Activated CD8-positive, alpha-beta T cell treated with anti-CD3 and anti-CD28 coated beads for 36 hours (primary cell): ENCODE measurements around the gene CDK10. TPM values are rescaled to one million over a fixed set of nuclear protein-coding genes. Genes with fewer than 3 reads are reported as not detected.
A peak's percentile ranks its signal among the peaks of the same experiment; 100 is the strongest.

Experiments used
- ATAC-seq: fragments of 200-7000 bp; cut with Tn5 transposase; one replicate; pipeline ENCODE4 v1.10.0; 2021; ENCODE audit warnings: mild to moderate bottlenecking, moderate library complexity
- CTCF ChIA-PET: fragments of 350-600 bp; sonication (Branson Sonifier 250); formaldehyde crosslinking; loops from one replicate; lab custom pipeline; 2021; ENCODE audit warnings: antibody characterized with exemption; lab: Charles Lee
- POLR2A ChIA-PET: fragments of 350-600 bp; sonication (Branson Sonifier 250); formaldehyde crosslinking; loops from one replicate; lab custom pipeline; 2021; ENCODE audit warnings: antibody characterized with exemption; lab: Charles Lee
- DNase-seq: peaks from one replicate; pipeline ENCODE4 v3.0.0-alpha.2; 2020
- H3K27ac Mint-ChIP-seq: one replicate; pipeline ENCODE4 v1.8.0; 2021; ENCODE audit warnings: mild to moderate bottlenecking, mixed read lengths
- H3K27me3 Mint-ChIP-seq: one replicate; pipeline ENCODE4 v1.8.0; 2021; ENCODE audit warnings: mixed read lengths
- H3K36me3 Mint-ChIP-seq: one replicate; pipeline ENCODE4 v1.8.0; 2021; ENCODE audit warnings: low read depth, mixed read lengths
- H3K4me1 Mint-ChIP-seq: one replicate; pipeline ENCODE4 v1.8.0; 2021; ENCODE audit warnings: low read depth, mixed read lengths
- H3K4me3 Mint-ChIP-seq: one replicate; pipeline ENCODE4 v1.8.0; 2021; ENCODE audit warnings: mild to moderate bottlenecking, moderate library complexity, mixed read lengths
- H3K9me3 Mint-ChIP-seq: one replicate; pipeline ENCODE4 v1.8.0; 2021; ENCODE audit warnings: mixed read lengths
- CTCF ChIP-seq: fragments of 200-600 bp; IDR thresholded peaks from one replicate; pipeline ENCODE4 v1.8.0; 2022; ENCODE audit warnings: antibody characterized with exemption, mild to moderate bottlenecking
- intact Hi-C: fragments of 100-400 bp; cut with micrococcal nuclease; formaldehyde crosslinking; loops from one replicate; pipeline ENCODE4 v1.10.0; 2022
- total RNA-seq, 2 experiments: library from RNA; stranded (reverse); gene quantifications; one replicate each; pipeline ENCODE4 v1.2.3, GENCODE V29; 2021

Gene CDK10
- total RNA-seq, 2 experiments from 2014 or later = 85.8 to 98.6 TPM

GRCh38 chr16:89738538-89739317 lies 52.2 kb downstream of the CDK10 start:
- H3K27me3 Mint-ChIP-seq = no peaks in the 10 kb centered on the region
- POLR2A ChIA-PET = interaction anchor here (0.6 to 3.0 kb wide), 9 partner anchors 9 to 72 kb away, joined by 3 to 18 read pairs (median 4); partner anchors contain the start of gene CDK10
- DNase-seq (no peak), ATAC-seq (no peak)
- no peak overlapping the region for H3K27ac Mint-ChIP-seq
- CTCF ChIA-PET = interaction anchor here (0.8 to 1.7 kb wide), 3 partner anchors 14 to 55 kb away, joined by 5 read pairs; no protein-coding TSS in a partner anchor
- no peak overlapping the region for H3K4me3 Mint-ChIP-seq
- no peak for TF ChIP-seq CTCF
- H3K9me3 Mint-ChIP-seq = no peaks in the 10 kb centered on the region
- intact Hi-C loops = no loop called here
- H3K36me3 Mint-ChIP-seq = peaks cover 50% of the 10 kb centered on the region
- peaks cover 34% of the 10 kb centered on the region for H3K4me1 Mint-ChIP-seq

- Mint-ChIP-seq H3K4me1 (peaks cover 33% of the 10 kb centered on the region), H3K27me3 (no peaks in the 10 kb centered on the region), H3K4me3 (no peak overlapping the region), H3K9me3 (no peaks in the 10 kb centered on the region), H3K36me3 (peaks cover 50% of the 10 kb centered on the region), H3K27ac (no peak overlapping the region)
- CTCF ChIA-PET = interaction anchor here (0.9 to 4.8 kb wide), 3 partner anchors 15 to 54 kb away, joined by 5 to 21 read pairs (median 5); no protein-coding TSS in a partner anchor
- intact Hi-C loops = no loop called here
- ATAC-seq (no peak), DNase-seq (no peak)
- TF ChIP-seq CTCF = no peak
- POLR2A ChIA-PET = interaction anchor here (0.6 to 3.0 kb wide), 7 partner anchors 10 to 71 kb away, joined by 3 to 18 read pairs (median 4); partner anchors contain the start of gene CDK10
These were observed 52.9 kb downstream of the CDK10 start for GRCh38 chr16:89739383-89739782.

- Mint-ChIP-seq H3K36me3 (peaks cover 43% of the 10 kb centered on the region), H3K9me3 (no peaks in the 10 kb centered on the region), H3K4me1 (peaks cover 31% of the 10 kb centered on the region), H3K27ac (no peak overlapping the region), H3K27me3 (no peaks in the 10 kb centered on the region), H3K4me3 (no peak overlapping the region)
- no peak for TF ChIP-seq CTCF
- ChIA-PET CTCF (interaction anchor here (1.5 to 4.8 kb wide), 3 partner anchors 36 to 119 kb away, joined by 3 to 21 read pairs (median 7); no protein-coding TSS in a partner anchor), POLR2A (interaction anchor here (0.7 to 2.7 kb wide), 9 partner anchors 8 to 147 kb away, joined by 3 to 12 read pairs (median 4); no protein-coding TSS in a partner anchor)
- DNase-seq = no peak
- intact Hi-C loops = no loop called here
- peak; percentile 27 for ATAC-seq
These were observed 55.0 kb downstream of the CDK10 start for GRCh38 chr16:89741342-89742014.

- peak overlapping the region; percentile 65 for H3K27ac Mint-ChIP-seq
- ChIA-PET POLR2A (interaction anchor here (2.7 kb wide), 1 partner anchor 9 kb away, joined by 12 read pairs; no protein-coding TSS in a partner anchor), CTCF (interaction anchor here (4.8 kb wide), 1 partner anchor 37 kb away, joined by 21 read pairs; no protein-coding TSS in a partner anchor)
- peaks cover 20% of the 10 kb centered on the region for H3K4me1 Mint-ChIP-seq
- DNase-seq = no peak
- TF ChIP-seq CTCF = no peak
- H3K27me3 Mint-ChIP-seq = no peaks in the 10 kb centered on the region
- no peak overlapping the region for H3K4me3 Mint-ChIP-seq
- ATAC-seq = no peak
- intact Hi-C loops = no loop called here
- no peaks in the 10 kb centered on the region for H3K9me3 Mint-ChIP-seq
- peaks cover 35% of the 10 kb centered on the region for H3K36me3 Mint-ChIP-seq
These were observed 56.5 kb downstream of the CDK10 start for GRCh38 chr16:89742948-89743347.
